Measurements from ENCODE around the gene TANGO2. TPM values are rescaled to one million over a fixed set of nuclear protein-coding genes. Genes with fewer than 3 reads are reported as not detected.
A peak's percentile ranks its signal among the peaks of the same experiment; 100 is the strongest.

TANGO2 gene
- total RNA-seq, 1 donor from 2014 or later: 24.9 TPM

- peaks cover 47% of the 10 kb centered on the region for H3K4me1 Mint-ChIP-seq (ENCODE audit: unreplicated experiment)
Observed at GRCh38 chr22:20080776-20081654, 60.1 kb downstream of the TANGO2 start.

GRCh38 chr22:20083157-20083890 is 62.4 kb downstream of the TANGO2 start:
- Mint-ChIP-seq H3K27ac (ENCODE audit: unreplicated experiment) (peak overlapping the region; percentile 1), H3K4me1 (ENCODE audit: unreplicated experiment) (peaks cover 47% of the 10 kb centered on the region)

More at GRCh38 chr22:20080776-20081654, 60.1 kb downstream of the TANGO2 start:
- peak overlapping the region; percentile 88 for H3K4me3 Mint-ChIP-seq (ENCODE audit: unreplicated experiment)
- no peak for DNase-seq (ENCODE audit: extremely low spot score, unreplicated experiment)
- no peaks in the 10 kb centered on the region for H3K27me3 Mint-ChIP-seq (ENCODE audit: unreplicated experiment)
- peak overlapping the region; percentile 87 for H3K27ac Mint-ChIP-seq (ENCODE audit: unreplicated experiment)
- H3K9me3 Mint-ChIP-seq (ENCODE audit: unreplicated experiment): no peaks in the 10 kb centered on the region
- peaks cover 3% of the 10 kb centered on the region for H3K36me3 Mint-ChIP-seq (ENCODE audit: unreplicated experiment)
- no peak for TF ChIP-seq CTCF (IDR thresholded peaks at IDR 0.05)

GRCh38 chr22:20083891-20084546 is 63.1 kb downstream of the TANGO2 start:
- DNase-seq (ENCODE audit: extremely low spot score, unreplicated experiment): no peak
- Mint-ChIP-seq H3K27ac (ENCODE audit: unreplicated experiment) (peak overlapping the region; percentile 37), H3K27me3 (ENCODE audit: unreplicated experiment) (no peaks in the 10 kb centered on the region), H3K36me3 (ENCODE audit: unreplicated experiment) (peaks cover 28% of the 10 kb centered on the region), H3K9me3 (ENCODE audit: unreplicated experiment) (no peaks in the 10 kb centered on the region), H3K4me3 (ENCODE audit: unreplicated experiment) (no peak overlapping the region), H3K4me1 (ENCODE audit: unreplicated experiment) (peaks cover 47% of the 10 kb centered on the region)
- no peak for TF ChIP-seq CTCF (IDR thresholded peaks at IDR 0.05)

More at GRCh38 chr22:20083157-20083890, 62.4 kb downstream of the TANGO2 start:
- no peak for TF ChIP-seq CTCF (IDR thresholded peaks at IDR 0.05)
- peaks cover 22% of the 10 kb centered on the region for H3K36me3 Mint-ChIP-seq (ENCODE audit: unreplicated experiment)
- peak overlapping the region; percentile 24 for H3K4me3 Mint-ChIP-seq (ENCODE audit: unreplicated experiment)
- H3K9me3 Mint-ChIP-seq (ENCODE audit: unreplicated experiment): no peaks in the 10 kb centered on the region
- no peak for DNase-seq (ENCODE audit: extremely low spot score, unreplicated experiment)
- no peaks in the 10 kb centered on the region for H3K27me3 Mint-ChIP-seq (ENCODE audit: unreplicated experiment)

GRCh38 chr22:20084547-20085413 is 63.9 kb downstream of the TANGO2 start:
- TF ChIP-seq CTCF (IDR thresholded peaks at IDR 0.05): peak; percentile 41
- Mint-ChIP-seq H3K36me3 (ENCODE audit: unreplicated experiment) (peaks cover 33% of the 10 kb centered on the region), H3K27ac (ENCODE audit: unreplicated experiment) (peak overlapping the region; percentile 37), H3K27me3 (ENCODE audit: unreplicated experiment) (no peaks in the 10 kb centered on the region), H3K9me3 (ENCODE audit: unreplicated experiment) (no peaks in the 10 kb centered on the region), H3K4me1 (ENCODE audit: unreplicated experiment) (peaks cover 43% of the 10 kb centered on the region), H3K4me3 (ENCODE audit: unreplicated experiment) (no peak overlapping the region)
- no peak for DNase-seq (ENCODE audit: extremely low spot score, unreplicated experiment)
